GM12878 (cell line): Measurements from ENCODE around the gene STAT3. TPM values are rescaled to one million over a fixed set of nuclear protein-coding genes. Genes with fewer than 3 reads are reported as not detected.

ENCODE experiments used
- DPF2 ChIP-seq: fragments of 450-650 bp; IDR thresholded peaks from 2 replicates; pipeline ENCODE4 v1.6.1; 2017; ENCODE audit warnings: mild to moderate bottlenecking
- E2F8 ChIP-seq: fragments of 450-650 bp; IDR thresholded peaks from 2 replicates; pipeline ENCODE4 v1.6.1; 2018; ENCODE audit warnings: mild to moderate bottlenecking, low read depth, moderate library complexity; ENCODE audit not compliant: partially characterized antibody
- FOS ChIP-seq: IDR thresholded peaks from 3 replicates; pipeline ENCODE4 v1.6.1; 2011; ENCODE audit warnings: borderline replicate concordance; ENCODE audit not compliant: insufficient read length; ENCODE audit errors: extremely low read depth
- IKZF1 ChIP-seq: fragments of 450-650 bp; conservative IDR thresholded peaks from 2 replicates; pipeline ENCODE4 v1.6.1; 2017; ENCODE audit warnings: antibody characterized with exemption, mild to moderate bottlenecking
- MLLT1 ChIP-seq: fragments of 450-650 bp; IDR thresholded peaks from 2 replicates; pipeline ENCODE4 v1.6.1; 2016; ENCODE audit warnings: mild to moderate bottlenecking
- NFYB ChIP-seq: IDR thresholded peaks from 2 replicates; pipeline ENCODE4 v1.6.1; 2011; ENCODE audit warnings: low read depth, mild to moderate bottlenecking, low read length, improper control_type of control experiment, moderate library complexity; ENCODE audit not compliant: insufficient read depth
- PBX3 ChIP-seq: IDR thresholded peaks from 2 replicates; pipeline ENCODE4 v1.6.1; 2011; ENCODE audit warnings: mild to moderate bottlenecking, low read depth, low read length, moderate library complexity; ENCODE audit not compliant: insufficient replicate concordance
- PRDM15 ChIP-seq: fragments of 450-650 bp; formaldehyde crosslinking; IDR thresholded peaks from 2 replicates; pipeline ENCODE4 v1.4.0; 2020; ENCODE audit warnings: mild to moderate bottlenecking, moderate library complexity
- SIN3A ChIP-seq: IDR thresholded peaks from 2 replicates; pipeline ENCODE4 v1.6.1; 2012; ENCODE audit warnings: low read depth, low read length, improper control_type of control experiment
- STAT3 ChIP-seq: IDR thresholded peaks from 2 replicates; pipeline ENCODE4 v1.6.1; 2011; ENCODE audit warnings: low read depth, low read length, improper control_type of control experiment
- TCF7 ChIP-seq: IDR thresholded peaks from 2 replicates; pipeline ENCODE4 v1.6.1; 2014; ENCODE audit warnings: antibody characterized with exemption, borderline replicate concordance
- WRNIP1 ChIP-seq: IDR thresholded peaks from 2 replicates; pipeline ENCODE4 v1.6.1; 2011; ENCODE audit warnings: low read depth, low read length, improper control_type of control experiment, borderline replicate concordance
- ZZZ3 ChIP-seq: IDR thresholded peaks from 2 replicates; pipeline ENCODE4 v1.6.1; 2011; ENCODE audit warnings: low read depth; ENCODE audit not compliant: control insufficient read depth, insufficient read length
- polyA plus RNA-seq, 11 experiments: library from polyadenylated mRNA; depleted of rRNA in 4 of 11; unstranded in 6 of 11; stranded (reverse) in 5 of 11; fragments of >200 nt; fragmentation: Nextera tagmentation in 4 of 11; fragmentation: Illumina TruSeq in 1 of 11; extraction: Ambion mirVana in 4 of 11; extraction: Trizol in 1 of 11; gene quantifications; 1 replicate in 1 of 11; 2 replicates in 10 of 11; pipeline versions ENCODE4 v1.2.1 to v1.2.3, GENCODE V29; 2011 to 2016; ENCODE audit warnings: inconsistent platforms in 2 of 11, missing spikeins in 2 of 11, low read depth in 1 of 11
- total RNA-seq, 4 experiments: library from RNA; depleted of rRNA in 3 of 4; stranded (reverse); fragments of >200 nt in 3 of 4; fragmentation: Illumina TruSeq in 1 of 4; extraction: Trizol in 1 of 4; gene quantifications; 2 replicates each; pipeline versions ENCODE4 v1.2.1 to v1.2.3, GENCODE V29; 2013 to 2021
- TF ChIP-seq, protein P1 (sequence below): IDR thresholded peaks from 2 replicates; pipeline ENCODE4 v1.6.1; 2011; ENCODE audit warnings: low read depth, low read length, improper control_type of control experiment, borderline replicate concordance

Gene STAT3
- total and polyA plus RNA-seq, 10 of the 15 experiments (the other 5 are each of a cell fraction or from before 2014, with no cell fraction given) = 18.4 to 96.4 (median 60.9) TPM

DNA sequence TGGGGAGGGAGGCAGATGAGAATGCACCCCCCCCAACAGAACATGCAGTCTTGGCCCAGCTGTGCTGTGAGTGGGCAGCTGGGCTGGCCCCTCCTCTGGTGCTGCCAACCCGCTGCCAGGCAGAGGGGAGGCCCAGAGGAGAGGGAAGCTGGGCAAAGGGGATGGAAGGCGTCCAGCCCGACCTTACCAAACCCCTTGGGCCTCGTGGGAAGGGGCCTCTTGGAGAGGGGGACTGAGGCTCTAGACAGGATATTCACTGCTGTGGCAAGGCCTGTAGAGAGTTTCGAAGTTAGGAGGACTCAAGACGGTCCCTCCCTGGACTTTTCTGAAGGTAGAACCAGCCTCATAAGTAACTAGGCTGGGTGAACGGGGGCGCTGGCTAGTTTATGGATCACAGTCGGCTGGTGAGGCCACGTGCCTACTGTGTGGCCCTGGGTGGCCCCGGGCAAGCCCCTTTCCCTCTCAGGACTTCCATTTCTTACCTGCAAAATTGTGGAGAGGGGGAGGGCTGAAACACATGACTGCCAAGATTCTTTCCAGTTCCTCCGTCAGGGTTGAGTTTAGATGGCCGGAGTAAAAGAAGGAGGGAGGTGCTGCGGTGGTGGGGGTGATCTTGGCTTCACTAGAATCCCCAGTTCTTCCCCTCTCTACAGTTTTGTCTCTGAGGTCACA lies 100.8 kb downstream of the STAT3 start (continued):
- TF ChIP-seq SIN3A (no peak; the same call in 1 of the 2 replicates), WRNIP1 (no peak), ZZZ3 (no peak), E2F8 (no peak), FOS (no peak), DPF2 (no peak), PBX3 (no peak), NFYB (no peak), MLLT1 (0 out of 2 replicates have a peak, but pooled peaks have one; percentile 37), STAT3 (no peak), TCF7 (no peak), PRDM15 (CRISPR knock-in tag) (no peak), IKZF1 (no peak)
- TF ChIP-seq, protein P1, sequence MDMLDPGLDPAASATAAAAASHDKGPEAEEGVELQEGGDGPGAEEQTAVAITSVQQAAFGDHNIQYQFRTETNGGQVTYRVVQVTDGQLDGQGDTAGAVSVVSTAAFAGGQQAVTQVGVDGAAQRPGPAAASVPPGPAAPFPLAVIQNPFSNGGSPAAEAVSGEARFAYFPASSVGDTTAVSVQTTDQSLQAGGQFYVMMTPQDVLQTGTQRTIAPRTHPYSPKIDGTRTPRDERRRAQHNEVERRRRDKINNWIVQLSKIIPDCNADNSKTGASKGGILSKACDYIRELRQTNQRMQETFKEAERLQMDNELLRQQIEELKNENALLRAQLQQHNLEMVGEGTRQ = no peak
